A673 (cell line): ENCODE data around the gene F2RL3. TPM values are rescaled to one million over a fixed set of nuclear protein-coding genes. Genes with fewer than 3 reads are reported as not detected.
"Not testable (repeated sequence)": the region's sequence is repeated elsewhere in the genome, so short reads cannot be mapped to it uniquely, and the experiment has no call there.

Experiments used
- BruUV-seq: library from RNA; stranded (reverse); fragments of 400-500 nt; replicated peaks from 2 replicates; lab custom pipeline; 2021; lab: Mats Ljungman, UMichigan
- CTCF ChIA-PET: fragments of 300-600 bp; sonication (Branson Sonifier 250); formaldehyde crosslinking; loops from one replicate; lab custom pipeline; 2022; ENCODE audit warnings: antibody characterized with exemption; lab: Charles Lee
- POLR2A ChIA-PET: fragments of 300-600 bp; sonication (Branson Sonifier 250); formaldehyde crosslinking; loops from one replicate; lab custom pipeline; 2022; ENCODE audit warnings: antibody characterized with exemption; ENCODE audit not compliant: low non-redundant PET; lab: Charles Lee
- DNase-seq: peaks from one replicate; pipeline ENCODE4 v3.0.0-alpha.2; 2015; ENCODE audit warnings: low spot score
- H3K27ac ChIP-seq: fragments of 200-600 bp; sonication (generic); 2 replicates; pipeline ENCODE4 v1.5.1; 2016; ENCODE audit warnings: mixed run types, low read depth, mild to moderate bottlenecking, mixed read lengths, antibody characterized with exemption, low read length; ENCODE audit not compliant: poor library complexity, severe bottlenecking
- H3K27me3 ChIP-seq: fragments of 200-600 bp; sonication (generic); replicated peaks from 2 replicates; pipeline ENCODE4 v1.6.1; 2017; ENCODE audit warnings: mixed run types, low read depth, mild to moderate bottlenecking, mixed read lengths, antibody characterized with exemption, low read length; ENCODE audit not compliant: insufficient read depth, poor library complexity
- H3K36me3 ChIP-seq: fragments of 200-600 bp; sonication (generic); 2 replicates; pipeline ENCODE4 v1.6.1; 2016; ENCODE audit warnings: mixed run types, mild to moderate bottlenecking, mixed read lengths, antibody characterized with exemption, low read length; ENCODE audit not compliant: insufficient read depth, poor library complexity, severe bottlenecking
- H3K4me1 ChIP-seq: fragments of 200-600 bp; sonication (generic); 2 replicates; pipeline ENCODE4 v1.6.1; 2017; ENCODE audit warnings: mixed run types, mild to moderate bottlenecking, mixed read lengths, antibody characterized with exemption, low read length; ENCODE audit not compliant: insufficient read depth, poor library complexity, severe bottlenecking
- H3K4me3 ChIP-seq: fragments of 200-600 bp; sonication (generic); 2 replicates; pipeline ENCODE4 v1.5.1; 2016; ENCODE audit warnings: low read depth, mixed run types, mild to moderate bottlenecking, mixed read lengths, low read length; ENCODE audit not compliant: poor library complexity, severe bottlenecking
- H3K9me3 ChIP-seq: fragments of 200-600 bp; sonication (generic); 2 replicates; pipeline ENCODE4 v1.6.1; 2016; ENCODE audit warnings: mixed run types, low read depth, mild to moderate bottlenecking, mixed read lengths, antibody characterized with exemption, low read length; ENCODE audit not compliant: poor library complexity, severe bottlenecking
- EZH2 ChIP-seq: fragments of 200-600 bp; sonication (generic); IDR thresholded peaks from 2 replicates; pipeline ENCODE4 v1.6.1; 2017; ENCODE audit warnings: borderline replicate concordance, low read depth, mild to moderate bottlenecking, mixed read lengths, antibody characterized with exemption, low read length; ENCODE audit not compliant: poor library complexity, severe bottlenecking
- intact Hi-C: fragments of 100-400 bp; cut with micrococcal nuclease; formaldehyde crosslinking; loops from one replicate; pipeline ENCODE4 v1.10.0; 2022; ENCODE audit not compliant: unreplicated experiment
- total RNA-seq: library from RNA; stranded (reverse); gene quantifications from 2 replicates; pipeline ENCODE4 v1.2.3, GENCODE V29; 2021
- TF ChIP-seq, protein P1 (sequence below): fragments of 300-800, 200-600 bp; sonication (generic); conservative IDR thresholded peaks from 2 replicates; pipeline ENCODE4 v1.5.1; 2017; ENCODE audit warnings: low read depth, mild to moderate bottlenecking, antibody characterized with exemption, low read length, moderate library complexity, mixed read lengths

F2RL3 gene
- total RNA-seq, 1 experiment from 2014 or later, result not detected

DNA sequence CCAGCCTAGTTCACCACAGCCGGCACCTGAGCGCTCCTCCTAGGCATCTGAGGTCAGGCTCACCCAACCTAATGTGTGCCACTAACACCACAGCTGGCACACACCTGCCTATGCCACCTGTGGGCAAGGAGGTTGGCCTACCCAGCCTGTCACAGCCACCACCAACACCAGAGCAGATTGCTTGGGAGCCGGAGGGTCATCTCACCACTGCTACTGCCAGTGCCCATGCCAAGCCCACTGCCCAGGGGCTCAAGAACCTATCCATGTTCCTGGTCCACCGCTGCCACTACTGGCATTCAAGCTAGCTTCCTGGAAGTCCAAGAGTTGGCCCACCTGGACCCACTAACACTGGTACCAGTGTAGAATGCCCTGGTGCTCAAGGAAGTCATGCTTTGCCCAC, 42.5 kb downstream of the F2RL3 start:
- Histone ChIP-seq H3K27me3 (no peaks in the 10 kb centered on the region), H3K9me3 (peaks cover 7% of the 10 kb centered on the region), H3K4me1 (no peaks in the 10 kb centered on the region), H3K27ac (no peak overlapping the region), H3K36me3 (no peaks in the 10 kb centered on the region), H3K4me3 (no peak overlapping the region)
- TF ChIP-seq EZH2, result no peak
- TF ChIP-seq, protein P1, sequence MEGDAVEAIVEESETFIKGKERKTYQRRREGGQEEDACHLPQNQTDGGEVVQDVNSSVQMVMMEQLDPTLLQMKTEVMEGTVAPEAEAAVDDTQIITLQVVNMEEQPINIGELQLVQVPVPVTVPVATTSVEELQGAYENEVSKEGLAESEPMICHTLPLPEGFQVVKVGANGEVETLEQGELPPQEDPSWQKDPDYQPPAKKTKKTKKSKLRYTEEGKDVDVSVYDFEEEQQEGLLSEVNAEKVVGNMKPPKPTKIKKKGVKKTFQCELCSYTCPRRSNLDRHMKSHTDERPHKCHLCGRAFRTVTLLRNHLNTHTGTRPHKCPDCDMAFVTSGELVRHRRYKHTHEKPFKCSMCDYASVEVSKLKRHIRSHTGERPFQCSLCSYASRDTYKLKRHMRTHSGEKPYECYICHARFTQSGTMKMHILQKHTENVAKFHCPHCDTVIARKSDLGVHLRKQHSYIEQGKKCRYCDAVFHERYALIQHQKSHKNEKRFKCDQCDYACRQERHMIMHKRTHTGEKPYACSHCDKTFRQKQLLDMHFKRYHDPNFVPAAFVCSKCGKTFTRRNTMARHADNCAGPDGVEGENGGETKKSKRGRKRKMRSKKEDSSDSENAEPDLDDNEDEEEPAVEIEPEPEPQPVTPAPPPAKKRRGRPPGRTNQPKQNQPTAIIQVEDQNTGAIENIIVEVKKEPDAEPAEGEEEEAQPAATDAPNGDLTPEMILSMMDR, result no peak
- POLR2A ChIA-PET, result no interaction called here
- CTCF ChIA-PET, result no interaction called here
- no peak for DNase-seq
- intact Hi-C loops, result no loop called here
- no TSS peak for BruUV-seq

DNA sequence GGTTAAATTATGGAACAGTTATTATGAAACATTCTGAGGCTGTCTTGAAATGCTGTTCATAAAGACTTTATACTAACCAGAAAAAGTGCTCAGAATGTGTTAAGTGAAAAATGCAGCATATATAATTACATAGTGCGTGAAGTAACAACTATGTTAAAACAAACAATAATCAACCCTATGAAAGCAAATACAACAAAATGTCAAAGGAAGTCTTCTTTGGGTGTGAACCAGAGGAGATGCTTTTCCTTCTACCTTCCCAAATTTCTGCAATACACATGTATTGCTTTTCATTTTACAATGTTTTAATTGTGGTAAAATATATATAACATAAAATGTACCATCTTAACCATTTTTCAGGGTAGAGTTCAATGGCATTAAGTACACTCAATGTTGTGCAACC, 45.7 kb downstream of the F2RL3 start:
- Histone ChIP-seq H3K27me3 (no peaks in the 10 kb centered on the region), H3K4me3 (no peak overlapping the region), H3K9me3 (peaks cover 7% of the 10 kb centered on the region), H3K27ac (no peak overlapping the region), H3K4me1 (no peaks in the 10 kb centered on the region), H3K36me3 (no peaks in the 10 kb centered on the region)
- TF ChIP-seq, protein P1, result no peak
- no peak for TF ChIP-seq EZH2
- DNase-seq, result no peak
- no TSS peak for BruUV-seq
- CTCF ChIA-PET, result no interaction called here
- intact Hi-C loops, result no loop called here
- POLR2A ChIA-PET, result no interaction called here

DNA sequence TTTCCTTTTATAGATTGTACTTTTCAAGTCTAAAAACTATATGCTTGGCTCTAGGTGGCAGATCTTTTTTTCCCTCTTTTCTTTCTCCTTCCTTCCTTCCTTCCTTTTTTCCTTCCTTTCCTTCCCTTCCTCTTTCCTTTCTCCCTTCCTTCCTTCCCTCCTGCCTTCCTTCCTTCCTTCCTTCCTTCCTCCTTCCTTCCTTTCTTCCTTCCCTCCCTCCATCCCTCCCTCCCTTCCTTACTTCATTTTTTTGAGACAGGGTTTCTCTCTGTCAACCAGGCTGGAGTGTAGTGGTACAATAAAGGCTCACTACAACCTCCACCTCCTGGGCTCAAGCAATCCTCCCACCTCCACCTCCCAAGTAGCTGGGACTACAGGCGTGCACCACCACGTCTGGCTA, 48.1 kb downstream of the F2RL3 start:
- CTCF ChIA-PET, result no interaction called here
- Histone ChIP-seq H3K36me3 (no peaks in the 10 kb centered on the region), H3K9me3 (peaks cover 7% of the 10 kb centered on the region), H3K27ac (no peak overlapping the region), H3K27me3 (no peaks in the 10 kb centered on the region), H3K4me1 (no peaks in the 10 kb centered on the region), H3K4me3 (no peak overlapping the region)
- BruUV-seq, result no TSS peak
- POLR2A ChIA-PET, result no interaction called here
- intact Hi-C loops, result no loop called here
- no peak for TF ChIP-seq EZH2
- TF ChIP-seq, protein P1, result no peak
- no peak for DNase-seq

DNA sequence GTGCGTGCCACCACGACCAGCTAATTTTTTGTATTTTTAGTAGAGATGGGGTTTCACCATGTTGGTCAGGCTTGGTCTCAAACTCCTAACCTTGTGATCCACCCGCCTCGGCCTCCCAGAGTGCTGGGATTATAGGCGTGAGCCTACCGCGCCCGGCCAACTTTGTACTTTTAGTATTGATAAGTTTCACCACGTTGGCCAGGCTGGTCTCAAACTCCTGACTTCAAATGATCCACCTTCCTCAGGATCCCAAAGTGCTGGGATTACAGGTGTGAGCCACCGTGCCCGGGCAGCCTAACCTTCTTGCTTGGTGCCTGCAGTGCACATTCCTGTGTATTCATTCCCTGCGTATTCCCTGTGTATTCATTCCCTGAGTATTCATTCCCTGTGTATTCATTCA, 49.0 kb downstream of the F2RL3 start:
- H3K36me3 ChIP-seq, BruUV-seq, H3K27me3 ChIP-seq, POLR2A ChIA-PET, H3K27ac ChIP-seq, DNase-seq, CTCF ChIA-PET, H3K9me3 ChIP-seq, H3K4me1 ChIP-seq, intact Hi-C loops, H3K4me3 ChIP-seq: not testable (repeated sequence)
